HEK293 (cell line): Measurements from ENCODE around the gene ZNF726.

Source experiments
- BCL11A ChIP-seq: fragments of 450-650 bp; formaldehyde crosslinking; IDR thresholded peaks from 2 replicates; pipeline ENCODE4 v1.5.1; 2016; ENCODE audit warnings: low read depth, missing biosample characterization, missing genetic modification characterization
- CTCF ChIP-seq: fragments of 450-650 bp; formaldehyde crosslinking; IDR thresholded peaks from 2 replicates; pipeline ENCODE4 v1.5.1; 2016; ENCODE audit warnings: missing biosample characterization, missing genetic modification characterization
- KLF16 ChIP-seq: fragments of 450-650 bp; formaldehyde crosslinking; IDR thresholded peaks from 2 replicates; pipeline ENCODE4 v1.5.1; 2017; ENCODE audit warnings: missing biosample characterization, missing genetic modification characterization
- MYNN ChIP-seq: fragments of 450-650 bp; formaldehyde crosslinking; IDR thresholded peaks from 2 replicates; pipeline ENCODE4 v1.5.1; 2016; ENCODE audit warnings: missing biosample characterization, missing genetic modification characterization, borderline replicate concordance
- PBX3 ChIP-seq: sonication (generic); formaldehyde crosslinking; IDR thresholded peaks from 2 replicates; pipeline ENCODE4 v1.8.1; 2022; ENCODE audit warnings: mild to moderate bottlenecking, moderate library complexity, missing genetic modification reagents
- PRDM1 ChIP-seq: fragments of 450-650 bp; formaldehyde crosslinking; IDR thresholded peaks from 2 replicates; pipeline ENCODE4; 2016; ENCODE audit warnings: missing biosample characterization, missing genetic modification characterization
- REPIN1 ChIP-seq: fragments of 450-650 bp; formaldehyde crosslinking; IDR thresholded peaks from 2 replicates; pipeline ENCODE4 v1.5.1; 2017; ENCODE audit warnings: missing biosample characterization, missing genetic modification characterization, low read depth
- ZBTB17 ChIP-seq: fragments of 450-650 bp; formaldehyde crosslinking; IDR thresholded peaks from 2 replicates; pipeline ENCODE4 v1.5.1; 2016; ENCODE audit warnings: missing biosample characterization, missing genetic modification characterization
- ZBTB48 ChIP-seq: fragments of 450-650 bp; formaldehyde crosslinking; IDR thresholded peaks from 2 replicates; pipeline ENCODE4 v1.5.1; 2016; ENCODE audit warnings: missing biosample characterization, missing genetic modification characterization
- ZNF311 ChIP-seq: fragments of 450-650 bp; formaldehyde crosslinking; IDR thresholded peaks from 2 replicates; pipeline ENCODE4 v1.5.1; 2017; ENCODE audit warnings: missing biosample characterization, missing genetic modification characterization, borderline replicate concordance
- ZNF513 ChIP-seq: fragments of 450-650 bp; IDR thresholded peaks from 2 replicates; pipeline ENCODE4 v1.5.1; 2018; ENCODE audit warnings: missing biosample characterization, missing genetic modification characterization

- no peak for TF ChIP-seq CTCF (tag by site-specific recombination)
- no peak for TF ChIP-seq KLF16 (tag by site-specific recombination)
- no peak for TF ChIP-seq MYNN (tag by site-specific recombination)
- TF ChIP-seq ZBTB48 (tag by site-specific recombination) = no peak
- no peak for TF ChIP-seq ZBTB17 (tag by site-specific recombination)
- TF ChIP-seq REPIN1 (tag by site-specific recombination) = no peak
- no peak for TF ChIP-seq BCL11A
- TF ChIP-seq PRDM1 (tag by site-specific recombination) = no peak
- no peak for TF ChIP-seq ZNF311
- TF ChIP-seq ZNF513 (tag by site-specific recombination) = no peak
- TF ChIP-seq PBX3 (CRISPR knock-in tag) = no peak
These were observed 755 bp upstream of the ZNF726 start for GRCh38 chr19:23913931-23914330.
